IPS DF 4.7 (cell line): Measurements from ENCODE around the gene LCN2.
"Not testable (repeated sequence)": the region's sequence is repeated elsewhere in the genome, so short reads cannot be mapped to it uniquely, and the experiment has no call there.

ENCODE experiments used
- DNase-seq: peaks from one replicate; pipeline ENCODE4 v3.0.0-alpha.2; 2013; ENCODE audit warnings: low spot score; ENCODE audit errors: extremely low read depth

LCN2 gene

DNA sequence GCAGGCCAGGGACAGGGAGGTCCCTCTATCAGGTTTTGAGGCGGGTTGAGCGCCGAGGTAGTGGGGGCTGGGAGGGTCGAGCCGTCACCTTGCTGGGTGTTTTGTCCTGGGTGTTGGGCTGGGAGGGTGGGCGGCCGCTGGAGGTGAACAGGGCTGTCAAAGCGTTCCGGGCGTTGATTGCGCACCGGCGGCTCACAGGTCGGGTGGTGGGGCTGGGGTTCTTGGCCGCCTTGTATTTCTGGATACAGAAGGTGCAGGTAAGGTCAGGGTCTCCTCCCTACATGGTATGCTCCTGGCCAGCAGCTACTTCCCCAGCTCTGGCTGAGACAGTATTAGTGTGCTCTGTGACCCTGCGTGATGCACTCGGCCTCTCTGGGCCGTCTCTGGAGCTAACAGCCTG, 16.9 kb downstream of the LCN2 start:
- no peak for DNase-seq

- no peak for DNase-seq
Observed at GRCh38 chr9:128167209-128167608, 18.0 kb downstream of the LCN2 start.

DNA sequence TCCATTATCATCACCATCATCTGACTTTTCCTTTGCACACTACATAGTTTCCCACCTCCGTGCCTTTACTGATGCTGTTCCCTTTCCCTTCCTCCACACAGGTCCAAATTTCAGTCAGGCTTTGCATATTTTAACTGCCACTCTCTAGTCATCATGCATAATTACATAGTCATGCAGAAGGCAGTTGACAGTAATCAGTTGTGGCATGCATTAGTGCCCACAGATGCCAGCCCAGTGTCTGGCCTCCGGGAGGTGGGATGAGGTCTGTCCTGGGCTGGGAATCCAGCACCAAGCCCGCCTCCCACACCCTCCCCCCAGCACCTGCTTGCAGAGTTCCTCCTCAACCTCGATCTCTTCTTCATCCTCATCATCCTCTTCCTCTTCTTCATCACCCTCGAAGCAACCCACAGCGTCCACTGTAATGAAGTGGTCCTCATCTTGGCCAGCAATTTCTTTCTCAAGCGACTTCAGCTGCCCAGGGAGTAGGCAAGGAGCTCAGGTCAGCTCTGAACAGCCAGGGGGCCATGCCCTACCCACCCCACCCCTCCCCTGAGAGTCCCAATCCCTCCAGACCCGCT, 19.6 kb downstream of the LCN2 start:
- DNase-seq: no peak

DNA sequence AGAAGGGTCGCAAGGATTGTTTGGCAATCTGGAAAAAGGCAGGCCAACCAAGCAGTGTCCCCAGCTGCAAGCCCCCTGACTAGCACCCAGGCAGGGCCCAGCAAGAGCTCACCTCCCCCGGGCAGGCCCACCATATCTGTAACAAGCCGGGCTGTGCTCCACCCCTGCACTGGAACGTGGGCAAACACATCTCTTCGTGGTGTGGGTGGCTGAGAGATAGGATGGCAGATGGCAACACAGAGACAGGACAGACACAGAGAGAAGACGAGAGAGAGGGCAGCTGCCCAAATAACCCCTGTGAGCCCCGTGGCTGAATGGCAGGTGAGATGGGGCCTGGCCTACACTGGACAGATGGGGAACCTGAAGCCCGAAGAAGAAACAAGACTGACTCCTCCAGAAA, 20.2 kb downstream of the LCN2 start:
- no peak for DNase-seq

DNA sequence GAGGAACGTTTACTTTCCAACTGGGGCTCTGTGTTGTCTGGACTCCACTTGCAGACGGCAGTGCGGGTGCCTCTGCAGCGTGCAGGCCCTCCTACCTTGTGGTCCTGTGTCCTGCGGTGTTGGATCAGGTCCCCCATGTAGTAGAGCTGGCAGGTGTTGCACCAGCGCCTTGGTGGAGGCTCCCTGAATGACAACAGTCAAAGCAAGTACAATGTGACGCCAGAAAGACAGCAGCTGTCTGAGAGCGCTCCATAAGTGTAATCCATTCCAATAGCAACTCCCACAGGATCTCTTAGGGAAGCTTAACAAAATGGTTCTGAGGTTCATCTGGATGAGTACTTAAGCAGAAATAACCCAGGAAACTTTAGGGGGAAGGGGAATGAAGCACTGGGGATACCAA, 20.7 kb downstream of the LCN2 start:
- DNase-seq: no peak

- no peak for DNase-seq
Observed at GRCh38 chr9:128174062-128174461, 24.8 kb downstream of the LCN2 start.

GRCh38 chr9:128175102-128175563, 25.9 kb downstream of the LCN2 start:
- DNase-seq: no peak

- no peak for DNase-seq
Observed at GRCh38 chr9:128175726-128176125, 26.5 kb downstream of the LCN2 start.

DNA sequence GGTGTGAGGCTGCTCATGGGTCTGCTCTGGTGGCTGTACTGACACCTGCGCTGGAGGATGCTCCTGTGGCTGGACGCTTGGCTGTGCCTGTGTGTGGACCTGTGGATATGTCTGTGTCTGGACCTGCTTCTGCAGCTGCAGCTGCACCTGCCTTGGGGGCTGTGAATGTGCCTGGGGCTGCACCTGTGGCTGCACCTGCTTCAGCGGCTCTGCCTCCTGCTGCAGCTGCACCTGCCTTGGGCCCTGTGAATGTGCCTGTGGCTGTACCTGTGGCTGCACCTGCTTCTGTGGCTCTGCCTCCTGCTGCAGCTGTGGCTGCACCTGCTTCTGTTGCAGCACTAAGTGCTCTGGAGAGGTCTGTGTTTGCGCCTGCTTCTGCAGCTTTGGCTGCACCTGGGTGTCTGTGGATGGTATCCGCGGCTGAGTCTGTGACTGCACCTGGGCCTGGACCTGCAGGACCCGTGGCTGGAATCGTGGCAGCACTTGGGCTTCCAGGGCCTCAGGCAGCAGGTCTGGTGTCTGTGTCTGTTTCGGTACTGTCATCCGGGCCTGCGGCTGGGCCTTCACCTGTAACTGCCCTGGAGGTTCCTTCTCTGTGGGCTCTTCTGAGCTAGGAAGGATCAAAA, 29.7 kb downstream of the LCN2 start:
- DNase-seq: no peak

DNA sequence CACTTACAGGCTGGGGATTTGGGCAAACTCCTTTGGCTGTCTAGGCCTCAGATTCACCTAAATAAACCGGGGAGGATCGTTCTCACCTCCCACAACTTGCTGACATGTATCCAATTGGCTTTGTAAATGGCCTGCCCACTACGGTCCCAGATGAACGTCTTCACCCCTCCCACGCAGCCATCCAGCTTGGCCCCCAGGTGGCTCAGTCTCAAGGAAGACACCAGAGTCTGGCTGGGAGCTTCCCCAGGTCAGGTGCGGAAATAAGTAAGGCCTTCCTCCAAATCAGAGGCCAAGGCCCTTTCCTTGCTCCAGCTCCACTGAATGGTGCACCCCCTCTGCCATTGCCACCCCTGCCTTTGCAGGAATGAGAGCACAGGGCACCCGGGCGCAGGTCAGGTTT, 30.7 kb downstream of the LCN2 start:
- no peak for DNase-seq

GRCh38 chr9:128180447-128180846, 31.2 kb downstream of the LCN2 start:
- no peak for DNase-seq

DNA sequence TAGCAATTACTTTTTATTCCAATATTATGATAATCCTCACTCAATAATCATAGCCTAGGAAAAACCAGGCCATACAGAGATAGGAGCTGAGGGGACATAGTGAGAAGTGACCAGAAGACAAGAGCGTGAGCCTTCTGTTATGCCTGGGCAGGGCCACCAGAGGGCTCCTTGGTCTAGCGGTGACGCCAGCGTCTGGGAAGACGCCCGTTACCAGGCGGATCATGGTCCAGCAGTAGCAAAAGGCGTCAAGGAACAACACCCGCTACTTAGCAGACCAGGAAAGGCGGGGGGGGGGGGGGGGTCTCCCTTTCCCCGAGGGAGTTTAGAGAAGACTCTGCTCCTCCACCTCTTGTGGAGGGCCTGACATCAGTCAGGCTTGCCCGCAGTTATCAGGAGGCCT, 32.2 kb downstream of the LCN2 start:
- DNase-seq: not testable (repeated sequence)

GRCh38 chr9:128182893-128183588, 33.8 kb downstream of the LCN2 start:
- no peak for DNase-seq

- DNase-seq: no peak
Observed at GRCh38 chr9:128185979-128186965, 37.0 kb downstream of the LCN2 start.

DNA sequence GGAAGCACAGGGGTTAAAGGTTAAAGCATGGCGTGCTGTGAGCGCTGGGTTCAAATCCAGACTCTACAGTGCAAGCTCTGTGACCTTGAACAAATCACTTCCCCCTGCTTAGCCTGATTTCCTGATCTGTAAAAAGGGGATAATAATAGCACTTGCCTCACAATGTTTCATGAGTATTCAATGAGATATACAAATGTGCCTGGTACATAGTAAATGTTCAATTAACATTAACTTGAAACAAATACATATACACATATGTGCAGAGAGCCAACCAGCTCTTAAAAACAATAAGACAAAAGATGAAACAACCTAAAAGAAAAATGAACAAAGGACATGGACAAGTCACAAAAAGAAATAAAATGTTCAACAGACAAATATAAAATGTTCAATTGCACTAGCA, 38.1 kb downstream of the LCN2 start:
- DNase-seq: no peak

DNA sequence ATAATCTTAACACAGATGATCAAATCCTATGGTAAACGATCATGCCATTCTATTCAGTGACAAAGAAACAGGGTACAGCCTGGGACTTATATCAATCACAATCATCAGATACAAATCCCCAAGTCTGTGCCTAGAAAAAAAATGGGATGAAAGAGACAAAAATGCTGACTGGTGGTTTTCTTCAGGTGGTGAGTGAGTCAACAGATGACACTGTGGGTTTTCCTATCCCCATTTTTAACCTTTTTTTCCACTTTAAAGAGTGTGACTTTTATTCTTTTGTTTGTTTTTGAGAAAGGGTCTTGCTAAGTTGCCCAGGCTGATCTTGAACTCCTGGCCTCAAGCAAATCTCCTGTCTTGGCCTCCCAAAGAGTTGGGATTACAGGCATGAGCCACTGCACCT, 39.0 kb downstream of the LCN2 start:
- no peak for DNase-seq

GRCh38 chr9:128190013-128190412, 40.8 kb downstream of the LCN2 start:
- DNase-seq: no peak

DNA sequence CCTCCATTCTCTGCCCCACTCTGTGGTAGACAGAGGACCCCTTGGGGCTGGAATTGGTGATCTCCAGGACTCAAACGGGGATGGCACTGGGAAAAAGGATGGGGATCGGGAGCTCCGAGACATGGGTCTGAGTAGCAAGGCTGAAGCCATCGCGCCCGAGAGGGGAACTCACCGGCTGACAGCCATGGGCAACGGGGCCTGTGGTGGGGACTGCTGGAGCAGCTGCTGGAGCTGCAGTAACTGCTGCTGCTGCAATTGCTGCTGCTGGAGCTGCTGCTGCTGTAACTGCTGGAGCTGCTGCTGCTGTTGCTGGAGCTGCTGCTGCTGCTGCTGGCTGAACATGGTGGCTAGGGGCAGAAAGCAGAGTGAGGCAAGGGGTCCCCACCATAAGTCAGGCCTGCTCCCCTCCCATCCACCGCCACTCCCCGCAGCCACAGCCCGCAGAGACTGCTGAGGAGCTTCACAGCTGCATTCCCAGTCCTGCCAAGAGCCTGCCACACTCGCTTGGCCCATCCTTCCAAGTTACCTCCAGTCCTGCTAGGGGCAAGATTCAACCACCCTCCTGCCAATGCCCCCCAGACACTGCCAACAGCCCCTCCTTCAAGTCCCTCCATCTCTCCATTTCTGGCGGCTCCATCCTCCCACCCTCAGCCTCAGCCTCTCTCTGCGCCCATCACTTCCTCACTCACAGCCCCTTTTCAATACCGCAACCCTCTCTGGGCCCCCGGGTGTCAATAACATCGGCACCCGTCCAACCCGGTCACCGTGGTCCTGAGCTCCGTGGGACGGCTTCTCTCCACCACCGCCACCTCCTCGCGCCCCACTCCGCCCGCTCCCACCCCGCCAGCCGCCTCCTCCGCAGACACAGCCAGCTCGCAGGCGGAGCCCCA, 41.5 kb downstream of the LCN2 start:
- no peak for DNase-seq

DNA sequence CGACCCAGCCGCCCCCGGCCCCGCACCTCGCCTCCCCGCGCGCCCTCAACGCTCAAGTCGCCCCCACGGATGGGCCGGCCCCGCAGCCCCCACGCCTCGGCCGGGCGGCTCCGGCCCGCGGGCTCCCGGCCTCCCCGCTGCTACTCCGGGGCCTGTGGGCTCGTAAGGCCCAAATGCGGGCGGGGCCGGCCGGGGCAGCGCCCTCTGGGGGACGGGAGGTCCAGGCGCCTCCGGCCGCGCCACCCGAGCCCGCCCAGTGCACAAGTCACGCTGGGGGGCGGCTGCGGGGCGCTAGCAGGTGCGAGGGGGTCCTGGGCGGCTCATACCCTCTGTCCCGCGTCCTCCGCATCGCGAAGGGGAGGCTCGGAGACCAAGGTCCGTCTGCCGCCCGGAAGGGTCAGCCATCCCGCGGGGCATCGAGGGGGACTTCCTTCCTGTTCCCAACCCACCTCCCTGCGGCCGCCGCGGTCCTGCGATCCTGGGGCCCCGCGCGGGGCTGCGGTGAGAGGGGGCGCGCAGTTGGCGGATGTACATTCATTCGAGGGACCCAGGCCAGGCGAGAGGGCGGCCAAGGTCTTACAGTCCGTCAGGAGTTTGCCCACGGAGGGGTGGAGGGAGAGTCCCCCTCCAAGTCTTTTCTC, 42.3 kb downstream of the LCN2 start, which contains the start of gene CIZ1:
Gene CIZ1, minus strand, starts transcription at position 167 of the 641 bp plus-strand sequence. CDS start 715 bp downstream, outside the sequence.
- no peak for DNase-seq
